Hepatocyte (in vitro differentiated cells): Measurements from ENCODE around the gene SLC25A17.

Experiments
- CTCF ChIP-seq: fragments of 200-600 bp; sonication (generic); IDR thresholded peaks from 2 replicates; pipeline ENCODE4 v1.5.1; 2016; ENCODE audit warnings: antibody characterized with exemption, mild to moderate bottlenecking; ENCODE audit not compliant: poor library complexity
- EZH2 ChIP-seq: fragments of 200-600 bp; sonication (generic); IDR thresholded peaks from 2 replicates; pipeline ENCODE4 v1.6.1; 2016; ENCODE audit warnings: antibody characterized with exemption, mild to moderate bottlenecking, borderline replicate concordance
- EZH2phosphoT487 ChIP-seq: fragments of 200-600 bp; sonication (generic); IDR thresholded peaks from one replicate; pipeline ENCODE4 v1.6.1; 2018; ENCODE audit warnings: antibody characterized with exemption, mild to moderate bottlenecking, low read depth, moderate library complexity; ENCODE audit not compliant: unreplicated experiment, severe bottlenecking

GRCh38 chr22:40867109-40867508, 48.0 kb upstream of the SLC25A17 start:
- TF ChIP-seq EZH2phosphoT487 (no peak), CTCF (no peak), EZH2 (no peak)
